Measurements from ENCODE around the gene TNFAIP8.
"Not testable (repeated sequence)": the region's sequence is repeated elsewhere in the genome, so short reads cannot be mapped to it uniquely, and the experiment has no call there.

DNA sequence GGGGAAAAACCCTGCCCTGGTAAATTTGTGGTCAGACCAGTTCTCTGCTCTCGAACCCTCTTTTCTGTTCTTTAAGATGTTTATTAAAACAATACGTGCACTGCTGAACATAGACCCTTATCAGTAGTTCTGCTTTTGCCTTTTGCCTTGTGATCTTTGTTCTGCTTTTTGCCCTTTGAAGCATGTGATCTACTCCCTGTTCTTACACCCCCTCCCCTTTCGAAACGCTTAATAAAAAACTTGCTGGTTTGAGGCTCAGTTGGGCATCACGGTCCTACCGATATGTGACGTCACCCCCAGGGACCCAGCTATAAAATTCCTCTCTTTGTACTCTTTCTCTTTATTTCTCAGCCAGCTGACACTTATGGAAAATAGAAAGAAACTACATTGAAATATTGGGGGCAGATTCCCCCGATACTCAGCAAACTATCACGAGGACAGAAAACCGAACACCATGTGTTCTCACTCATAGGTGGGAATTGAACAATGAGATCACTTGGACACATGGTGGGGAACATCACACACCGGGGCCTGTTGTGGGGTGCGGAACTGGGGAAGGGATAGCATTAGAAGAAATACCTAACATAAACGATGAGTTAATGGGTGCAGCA is 58.4 kb downstream of the TNFAIP8 start:
- TF ChIP-seq, protein P1, sequence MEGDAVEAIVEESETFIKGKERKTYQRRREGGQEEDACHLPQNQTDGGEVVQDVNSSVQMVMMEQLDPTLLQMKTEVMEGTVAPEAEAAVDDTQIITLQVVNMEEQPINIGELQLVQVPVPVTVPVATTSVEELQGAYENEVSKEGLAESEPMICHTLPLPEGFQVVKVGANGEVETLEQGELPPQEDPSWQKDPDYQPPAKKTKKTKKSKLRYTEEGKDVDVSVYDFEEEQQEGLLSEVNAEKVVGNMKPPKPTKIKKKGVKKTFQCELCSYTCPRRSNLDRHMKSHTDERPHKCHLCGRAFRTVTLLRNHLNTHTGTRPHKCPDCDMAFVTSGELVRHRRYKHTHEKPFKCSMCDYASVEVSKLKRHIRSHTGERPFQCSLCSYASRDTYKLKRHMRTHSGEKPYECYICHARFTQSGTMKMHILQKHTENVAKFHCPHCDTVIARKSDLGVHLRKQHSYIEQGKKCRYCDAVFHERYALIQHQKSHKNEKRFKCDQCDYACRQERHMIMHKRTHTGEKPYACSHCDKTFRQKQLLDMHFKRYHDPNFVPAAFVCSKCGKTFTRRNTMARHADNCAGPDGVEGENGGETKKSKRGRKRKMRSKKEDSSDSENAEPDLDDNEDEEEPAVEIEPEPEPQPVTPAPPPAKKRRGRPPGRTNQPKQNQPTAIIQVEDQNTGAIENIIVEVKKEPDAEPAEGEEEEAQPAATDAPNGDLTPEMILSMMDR (IDR thresholded peaks at IDR 0.05): not testable (repeated sequence)
- not testable (repeated sequence) for TF ChIP-seq POLR2A (IDR thresholded peaks at IDR 0.05)

All from heart left ventricle (tissue), 13 donors.